ENCODE data around the gene LRRC40. TPM values are rescaled to one million over a fixed set of nuclear protein-coding genes. Genes with fewer than 3 reads are reported as not detected.

The LRRC40 gene
- polyA plus RNA-seq, 1 donor (not counting 4 experiments of a cell fraction or from before 2014, with no cell fraction given): 28.5 TPM

GRCh38 chr1:70101774-70102173, 103.6 kb downstream of the LRRC40 start:
- no peaks in the 10 kb centered on the region for H3K4me1 ChIP-seq (ENCODE audit: control insufficient read depth, extremely low read depth, insufficient read depth, low read length)
- no peaks in the 10 kb centered on the region for H4K20me1 ChIP-seq (ENCODE audit: control insufficient read depth, extremely low read depth, insufficient read depth, low read length)
- H3K27me3 ChIP-seq (ENCODE audit: control insufficient read depth, extremely low read depth, insufficient read depth, low read length): no peaks in the 10 kb centered on the region
- H3K9me1 ChIP-seq (ENCODE audit: control insufficient read depth, extremely low read depth, insufficient read depth, low read length): no peaks in the 10 kb centered on the region
- TF ChIP-seq CTCF (optimal IDR thresholded peaks at IDR 0.05 in 1 of 3, IDR thresholded peaks at IDR 0.05 in 1 of 3, conservative IDR thresholded peaks at IDR 0.05 in 1 of 3; ENCODE audit: extremely low read depth in 1 of 3, insufficient read depth in 2 of 3, low read length in 3 of 3) (no peak), EZH2 (IDR thresholded peaks at IDR 0.05; ENCODE audit: low read length) (no peak)
- H3K4me2 ChIP-seq (ENCODE audit: control insufficient read depth, extremely low read depth, insufficient read depth, low read depth, low read length): no peak overlapping the region
- H2AFZ ChIP-seq (ENCODE audit: control insufficient read depth, low read length): no peak overlapping the region
- no peak overlapping the region for H3K9ac ChIP-seq (ENCODE audit: control insufficient read depth, extremely low read depth, insufficient read depth, low read length)
- no peaks in the 10 kb centered on the region for H3K36me3 ChIP-seq (ENCODE audit: control insufficient read depth in 2 of 2, extremely low read depth in 1 of 2, insufficient read depth in 2 of 2, low read length in 2 of 2)
- no peaks in the 10 kb centered on the region for H3K9me3 ChIP-seq (ENCODE audit: control insufficient read depth, low read depth, low read length)
- FAIRE-seq: no peak
- no peaks in the 10 kb centered on the region for H3K79me2 ChIP-seq (ENCODE audit: control insufficient read depth, insufficient read depth, low read length)
- dilution Hi-C loops (cut with MboI; ENCODE audit: extremely low pct_ligation_motif_present, low sequenced_read_pairs): no loop called here
- no peak overlapping the region for H3K4me3 ChIP-seq (ENCODE audit: control insufficient read depth in 2 of 3, extremely low read depth in 1 of 3, insufficient read depth in 2 of 3, low read depth in 1 of 3, low read length in 3 of 3)
- H3K27ac ChIP-seq (ENCODE audit: control insufficient read depth, insufficient read depth, low read length): no peak overlapping the region
- no peak for DNase-seq (ENCODE audit: low read depth, low spot score)

DNA sequence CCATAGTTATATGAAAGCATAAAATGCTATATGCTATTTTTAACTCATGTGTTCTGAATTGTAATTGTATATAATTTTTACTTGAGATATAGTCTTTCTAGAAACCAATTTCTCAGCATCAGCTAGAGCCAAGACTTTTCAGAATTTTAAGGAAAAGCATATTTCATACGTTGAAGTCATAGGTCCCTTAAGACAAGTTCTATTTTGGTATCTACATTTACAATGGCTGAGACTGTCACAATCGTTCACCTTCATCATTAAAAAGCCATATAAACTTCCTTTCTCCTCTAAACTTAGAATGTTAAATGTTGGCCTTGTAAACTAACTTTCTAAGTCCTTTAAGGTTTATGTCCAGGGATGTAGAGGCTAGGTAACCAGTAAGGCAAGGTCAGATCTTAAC, 104.1 kb downstream of the LRRC40 start:
- no peaks in the 10 kb centered on the region for H3K9me1 ChIP-seq (ENCODE audit: control insufficient read depth, extremely low read depth, insufficient read depth, low read length)
- H2AFZ ChIP-seq (ENCODE audit: control insufficient read depth, low read length): no peak overlapping the region
- no peak overlapping the region for H3K4me3 ChIP-seq (ENCODE audit: control insufficient read depth in 2 of 3, extremely low read depth in 1 of 3, insufficient read depth in 2 of 3, low read depth in 1 of 3, low read length in 3 of 3)
- H3K9ac ChIP-seq (ENCODE audit: control insufficient read depth, extremely low read depth, insufficient read depth, low read length): no peak overlapping the region
- no peak for FAIRE-seq
- H3K27me3 ChIP-seq (ENCODE audit: control insufficient read depth, extremely low read depth, insufficient read depth, low read length): no peaks in the 10 kb centered on the region
- no peak overlapping the region for H3K4me2 ChIP-seq (ENCODE audit: control insufficient read depth, extremely low read depth, insufficient read depth, low read depth, low read length)
- no peak for TF ChIP-seq CTCF (optimal IDR thresholded peaks at IDR 0.05 in 1 of 3, IDR thresholded peaks at IDR 0.05 in 1 of 3, conservative IDR thresholded peaks at IDR 0.05 in 1 of 3; ENCODE audit: extremely low read depth in 1 of 3, insufficient read depth in 2 of 3, low read length in 3 of 3)
- no peaks in the 10 kb centered on the region for H3K9me3 ChIP-seq (ENCODE audit: control insufficient read depth, low read depth, low read length)
- no peak for DNase-seq (ENCODE audit: low read depth, low spot score)
- dilution Hi-C loops (cut with MboI; ENCODE audit: extremely low pct_ligation_motif_present, low sequenced_read_pairs): no loop called here
- H3K79me2 ChIP-seq (ENCODE audit: control insufficient read depth, insufficient read depth, low read length): no peaks in the 10 kb centered on the region
- H3K36me3 ChIP-seq (ENCODE audit: control insufficient read depth in 2 of 2, extremely low read depth in 1 of 2, insufficient read depth in 2 of 2, low read length in 2 of 2): no peaks in the 10 kb centered on the region
- no peaks in the 10 kb centered on the region for H3K4me1 ChIP-seq (ENCODE audit: control insufficient read depth, extremely low read depth, insufficient read depth, low read length)
- no peaks in the 10 kb centered on the region for H4K20me1 ChIP-seq (ENCODE audit: control insufficient read depth, extremely low read depth, insufficient read depth, low read length)
- no peak overlapping the region for H3K27ac ChIP-seq (ENCODE audit: control insufficient read depth, insufficient read depth, low read length)

Small RNAs within 50 kb of the gene (small RNA-seq; reads per million reads assigned to genes)
- 0 reads per million in 3 experiments for gene RN7SL242P (ENCODE audit: insufficient read length in 3 of 3, low read depth in 3 of 3, low replicate concordance in 1 of 3)

Other genes with a start within 250 kb of the LRRC40 start
- gene SRSF11, start 15.8 kb upstream of the LRRC40 start, polyA plus RNA-seq: 119 to 236 TPM (median 234 TPM) in 3 replicates
- 7.8 to 13.4 TPM (median 8.8 TPM) in 3 replicates for gene ANKRD13C, start 149.1 kb upstream of the LRRC40 start, polyA plus RNA-seq
- 3.8 to 5.0 TPM (median 4.4 TPM) in 3 replicates for gene CTH, start 205.7 kb upstream of the LRRC40 start, polyA plus RNA-seq